Thoracic aorta (tissue), 2 donors: ENCODE results near the gene EXT2. TPM values are rescaled to one million over a fixed set of nuclear protein-coding genes. Genes with fewer than 3 reads are reported as not detected.

Experiments
- ATAC-seq: fragments of 150-250 bp; one replicate; pipeline ENCODE4 v1.8.0; 2017; ENCODE audit warnings: low read depth; ENCODE audit not compliant: insufficient number of reproducible peaks, low FRiP score
- DNase-seq: peaks from one replicate; pipeline ENCODE4 v3.0.0-alpha.2; 2020; ENCODE audit warnings: low spot score
- H3K27ac ChIP-seq, 2 donors: fragments of 200-600 bp; sonication (generic); 1 replicate in 1 of 2; 2 replicates in 1 of 2; pipeline ENCODE4 v1.5.1; 2016; ENCODE audit warnings: mild to moderate bottlenecking in 2 of 2, moderate library complexity in 2 of 2
- H3K27me3 ChIP-seq: fragments of 200-600 bp; sonication (generic); replicated peaks from 2 replicates; pipeline ENCODE4 v1.6.0; 2016; ENCODE audit warnings: mild to moderate bottlenecking; ENCODE audit not compliant: insufficient read depth
- H3K36me3 ChIP-seq: fragments of 200-600 bp; sonication (generic); one replicate; pipeline ENCODE4 v1.5.1; 2016
- H3K4me1 ChIP-seq, 2 donors: fragments of 200-600 bp; sonication (generic); 1 replicate in 1 of 2; 2 replicates in 1 of 2; pipeline versions ENCODE4 v1.5.1 to v1.6.0; 2016; ENCODE audit warnings: low read depth in 2 of 2, mild to moderate bottlenecking in 1 of 2; ENCODE audit not compliant: control insufficient read depth in 1 of 2
- H3K4me3 ChIP-seq: fragments of 200-600 bp; sonication (generic); 2 replicates; pipeline ENCODE4 v1.5.1; 2016; ENCODE audit warnings: mild to moderate bottlenecking
- H3K9me3 ChIP-seq: fragments of 200-600 bp; sonication (generic); 2 replicates; pipeline ENCODE4 v1.5.1; 2016
- CTCF ChIP-seq: fragments of 200-600 bp; sonication (generic); IDR thresholded peaks from one replicate; pipeline ENCODE4 v1.5.1; 2019; ENCODE audit warnings: antibody characterized with exemption
- total RNA-seq, 2 donors: library from RNA; depleted of rRNA; stranded (reverse); fragments of >200 nt; gene quantifications; one replicate each; pipeline versions ENCODE4 v1.1.0 to v1.2.3, GENCODE V29; 2016

Gene EXT2
- total RNA-seq, 2 donors from 2014 or later: 64.4 to 102 TPM

- H3K9me3 ChIP-seq: no peaks in the 10 kb centered on the region
- H3K27ac ChIP-seq: no peak overlapping the region
- H3K27me3 ChIP-seq: no peaks in the 10 kb centered on the region
- H3K4me1 ChIP-seq: no peaks in the 10 kb centered on the region
- no peak for TF ChIP-seq CTCF
- DNase-seq (no peak), ATAC-seq (no peak)
- no peak overlapping the region for H3K4me3 ChIP-seq
- H3K36me3 ChIP-seq: no peaks in the 10 kb centered on the region
These were observed 187.1 kb downstream of the EXT2 start for GRCh38 chr11:44282620-44283019.

GRCh38 chr11:44285756-44286155 lies 190.3 kb downstream of the EXT2 start:
- Histone ChIP-seq H3K4me3 (no peak overlapping the region), H3K27me3 (no peaks in the 10 kb centered on the region), H3K27ac (no peak overlapping the region), H3K9me3 (no peaks in the 10 kb centered on the region), H3K4me1 (peaks cover 0 to 9% of the 10 kb centered on the region in 2 donors), H3K36me3 (no peaks in the 10 kb centered on the region)
- no peak for TF ChIP-seq CTCF
- DNase-seq (no peak), ATAC-seq (no peak)

GRCh38 chr11:44286268-44286880 lies 190.9 kb downstream of the EXT2 start:
- Histone ChIP-seq H3K4me3 (no peak overlapping the region), H3K36me3 (no peaks in the 10 kb centered on the region), H3K27me3 (no peaks in the 10 kb centered on the region), H3K4me1 (peaks cover 0 to 9% of the 10 kb centered on the region in 2 donors), H3K27ac (no peak overlapping the region), H3K9me3 (no peaks in the 10 kb centered on the region)
- TF ChIP-seq CTCF: peak; percentile 91
- DNase-seq (no peak), ATAC-seq (no peak)

- Histone ChIP-seq H3K27me3 (no peaks in the 10 kb centered on the region), H3K27ac (no peak overlapping the region), H3K9me3 (no peaks in the 10 kb centered on the region), H3K36me3 (no peaks in the 10 kb centered on the region), H3K4me1 (peaks cover 0 to 9% of the 10 kb centered on the region in 2 donors), H3K4me3 (no peak overlapping the region)
- DNase-seq: no peak
- no peak for TF ChIP-seq CTCF
- ATAC-seq: no peak
These were observed 191.4 kb downstream of the EXT2 start for GRCh38 chr11:44286911-44287310.

GRCh38 chr11:44288133-44288526 lies 192.7 kb downstream of the EXT2 start:
- no peak for ATAC-seq
- H3K36me3 ChIP-seq: no peaks in the 10 kb centered on the region
- TF ChIP-seq CTCF: no peak
- DNase-seq: no peak
- no peaks in the 10 kb centered on the region for H3K27me3 ChIP-seq
- no peaks in the 10 kb centered on the region for H3K9me3 ChIP-seq
- peaks cover 0 to 9% of the 10 kb centered on the region in 2 donors for H3K4me1 ChIP-seq
- no peak overlapping the region for H3K27ac ChIP-seq
- no peak overlapping the region for H3K4me3 ChIP-seq
